Measurements from ENCODE around the gene CCL17. TPM values are rescaled to one million over a fixed set of nuclear protein-coding genes. Genes with fewer than 3 reads are reported as not detected.

The CCL17 gene
- total RNA-seq, 2 donors from 2014 or later, result not detected

DNA sequence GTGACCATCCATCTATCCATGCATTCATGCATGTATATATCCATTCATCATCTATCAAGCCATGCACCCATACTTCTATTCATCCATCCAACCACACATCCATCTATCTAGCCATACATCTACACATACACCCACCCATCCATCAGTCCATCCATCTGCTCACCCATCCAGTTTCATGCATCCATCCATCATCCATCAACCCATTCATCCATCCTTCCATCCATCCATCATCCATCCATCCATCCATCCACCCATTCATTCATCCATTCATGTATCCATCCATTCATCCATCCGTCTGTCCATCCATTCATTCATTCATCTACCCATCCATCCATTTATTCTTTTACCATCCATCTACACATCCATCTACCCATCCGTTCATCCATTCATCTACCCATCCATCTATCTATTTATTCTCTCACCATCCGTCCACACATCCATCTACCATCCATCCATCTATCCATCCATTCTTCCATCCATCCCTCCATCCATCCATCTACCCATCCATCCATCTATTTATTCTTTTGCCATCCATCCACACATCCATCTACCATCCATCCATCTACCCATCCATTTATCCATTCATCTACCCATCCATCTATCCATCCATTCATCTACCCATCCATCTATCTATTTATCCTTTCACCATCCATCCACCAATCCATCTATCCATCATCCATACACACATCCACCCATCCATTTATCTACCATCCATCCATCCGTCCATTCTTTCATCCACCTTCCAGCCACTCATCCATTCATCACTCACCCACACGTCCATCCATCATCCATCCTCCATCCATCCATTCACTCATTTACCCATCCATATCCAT lies 3.2 kb downstream of the CCL17 start:
- H3K27ac ChIP-seq, result no peak overlapping the region
- ATAC-seq, result no peak
- H3K4me1 ChIP-seq, result no peaks in the 10 kb centered on the region
- no peaks in the 10 kb centered on the region for H3K9me3 ChIP-seq
- WGBS, 2 donors, result 67 to 79% methylated on average over 5 of the region's 5 CpGs
- H3K27me3 ChIP-seq, result no peaks in the 10 kb centered on the region
- intact Hi-C loops (cut with DNase I), result no loop called here
- no peak overlapping the region for H3K4me3 ChIP-seq
- TF ChIP-seq, protein P1, sequence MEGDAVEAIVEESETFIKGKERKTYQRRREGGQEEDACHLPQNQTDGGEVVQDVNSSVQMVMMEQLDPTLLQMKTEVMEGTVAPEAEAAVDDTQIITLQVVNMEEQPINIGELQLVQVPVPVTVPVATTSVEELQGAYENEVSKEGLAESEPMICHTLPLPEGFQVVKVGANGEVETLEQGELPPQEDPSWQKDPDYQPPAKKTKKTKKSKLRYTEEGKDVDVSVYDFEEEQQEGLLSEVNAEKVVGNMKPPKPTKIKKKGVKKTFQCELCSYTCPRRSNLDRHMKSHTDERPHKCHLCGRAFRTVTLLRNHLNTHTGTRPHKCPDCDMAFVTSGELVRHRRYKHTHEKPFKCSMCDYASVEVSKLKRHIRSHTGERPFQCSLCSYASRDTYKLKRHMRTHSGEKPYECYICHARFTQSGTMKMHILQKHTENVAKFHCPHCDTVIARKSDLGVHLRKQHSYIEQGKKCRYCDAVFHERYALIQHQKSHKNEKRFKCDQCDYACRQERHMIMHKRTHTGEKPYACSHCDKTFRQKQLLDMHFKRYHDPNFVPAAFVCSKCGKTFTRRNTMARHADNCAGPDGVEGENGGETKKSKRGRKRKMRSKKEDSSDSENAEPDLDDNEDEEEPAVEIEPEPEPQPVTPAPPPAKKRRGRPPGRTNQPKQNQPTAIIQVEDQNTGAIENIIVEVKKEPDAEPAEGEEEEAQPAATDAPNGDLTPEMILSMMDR (IDR thresholded peaks at IDR 0.05), result no peak
- TF ChIP-seq POLR2A (IDR thresholded peaks at IDR 0.05), result no peak
- no peaks in the 10 kb centered on the region for H3K36me3 ChIP-seq (replicated peaks in 1 of 2; ENCODE audit: insufficient read depth in 1 of 2, low read depth in 2 of 2)
- no peak for DNase-seq

DNA sequence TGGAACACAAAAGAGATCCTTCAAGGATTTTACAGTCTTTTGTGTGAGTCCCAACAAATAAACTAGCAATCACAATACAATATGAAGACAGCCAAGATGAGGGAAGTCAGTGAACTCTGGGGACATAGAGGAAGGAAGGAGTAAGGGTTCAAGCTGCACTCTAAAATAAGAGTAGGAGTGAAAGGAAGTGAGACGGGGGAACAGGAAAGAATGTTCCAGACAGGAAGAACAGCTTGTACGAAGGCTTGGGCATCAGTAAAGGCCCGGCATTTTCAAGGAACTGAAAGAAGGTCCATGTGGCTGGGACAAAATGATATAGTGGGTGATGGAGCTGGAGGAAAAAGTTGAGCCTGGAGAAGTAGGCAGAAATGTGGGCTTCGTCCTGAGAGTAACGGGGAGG lies 4.5 kb downstream of the CCL17 start:
- H3K9me3 ChIP-seq, result no peaks in the 10 kb centered on the region
- ATAC-seq (no peak), DNase-seq (peak in 1 of 4 donors; percentile 27)
- no peaks in the 10 kb centered on the region for H3K4me1 ChIP-seq
- no peaks in the 10 kb centered on the region for H3K36me3 ChIP-seq (replicated peaks in 1 of 2; ENCODE audit: insufficient read depth in 1 of 2, low read depth in 2 of 2)
- H3K27me3 ChIP-seq, result no peaks in the 10 kb centered on the region
- WGBS, 2 donors, result 69 to 76% methylated on average over 5 of the region's 5 CpGs
- no peak overlapping the region for H3K27ac ChIP-seq
- intact Hi-C loops (cut with DNase I), result no loop called here
- H3K4me3 ChIP-seq, result no peak overlapping the region
- TF ChIP-seq, protein P1 (IDR thresholded peaks at IDR 0.05), result no peak
- no peak for TF ChIP-seq POLR2A (IDR thresholded peaks at IDR 0.05)

DNA sequence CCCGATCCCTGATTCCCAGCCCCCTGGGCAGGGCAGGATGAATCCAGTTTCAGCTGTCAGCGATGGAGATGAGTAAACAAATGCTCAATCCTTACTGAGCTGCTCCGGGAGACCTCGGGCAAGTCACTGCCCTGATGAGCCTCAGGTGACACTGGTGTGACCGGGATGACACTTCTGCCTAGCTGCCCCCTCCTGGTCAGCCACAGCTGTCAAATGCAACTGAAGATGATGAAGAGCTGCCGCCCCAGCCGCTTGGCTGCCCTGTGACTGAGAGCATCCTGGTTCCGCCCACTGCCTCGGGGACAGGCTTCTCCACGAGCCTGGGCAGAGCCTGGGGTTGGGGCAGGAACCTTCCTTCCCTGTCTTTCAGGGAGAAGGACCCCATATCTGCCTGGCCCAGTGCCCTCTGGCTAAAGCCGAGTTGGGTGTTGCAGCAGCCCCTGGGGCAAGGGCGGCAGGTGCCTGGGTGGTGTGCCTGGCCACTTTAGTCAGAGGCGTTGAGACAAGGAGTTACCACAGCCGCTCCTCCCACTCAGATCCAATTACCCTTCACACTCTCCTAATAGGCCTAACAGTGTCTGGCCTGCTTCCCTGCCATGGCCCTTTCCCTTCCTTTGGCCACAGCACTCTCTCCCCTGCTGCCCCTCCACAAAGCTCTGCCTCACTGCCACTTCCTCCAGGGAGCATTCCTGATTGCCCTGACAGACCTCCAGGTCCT lies 5.5 kb downstream of the CCL17 start:
- ATAC-seq (no peak), DNase-seq (no peak)
- TF ChIP-seq POLR2A (IDR thresholded peaks at IDR 0.05), result no peak
- no peak overlapping the region for H3K4me3 ChIP-seq
- no peaks in the 10 kb centered on the region for H3K36me3 ChIP-seq (replicated peaks in 1 of 2; ENCODE audit: insufficient read depth in 1 of 2, low read depth in 2 of 2)
- 59 to 62% methylated on average over 6 to 14 of the region's 14 CpGs for WGBS, 2 donors
- H3K27ac ChIP-seq, result no peak overlapping the region
- intact Hi-C loops (cut with DNase I), result no loop called here
- no peaks in the 10 kb centered on the region for H3K4me1 ChIP-seq
- H3K9me3 ChIP-seq, result no peaks in the 10 kb centered on the region
- no peaks in the 10 kb centered on the region for H3K27me3 ChIP-seq

DNA sequence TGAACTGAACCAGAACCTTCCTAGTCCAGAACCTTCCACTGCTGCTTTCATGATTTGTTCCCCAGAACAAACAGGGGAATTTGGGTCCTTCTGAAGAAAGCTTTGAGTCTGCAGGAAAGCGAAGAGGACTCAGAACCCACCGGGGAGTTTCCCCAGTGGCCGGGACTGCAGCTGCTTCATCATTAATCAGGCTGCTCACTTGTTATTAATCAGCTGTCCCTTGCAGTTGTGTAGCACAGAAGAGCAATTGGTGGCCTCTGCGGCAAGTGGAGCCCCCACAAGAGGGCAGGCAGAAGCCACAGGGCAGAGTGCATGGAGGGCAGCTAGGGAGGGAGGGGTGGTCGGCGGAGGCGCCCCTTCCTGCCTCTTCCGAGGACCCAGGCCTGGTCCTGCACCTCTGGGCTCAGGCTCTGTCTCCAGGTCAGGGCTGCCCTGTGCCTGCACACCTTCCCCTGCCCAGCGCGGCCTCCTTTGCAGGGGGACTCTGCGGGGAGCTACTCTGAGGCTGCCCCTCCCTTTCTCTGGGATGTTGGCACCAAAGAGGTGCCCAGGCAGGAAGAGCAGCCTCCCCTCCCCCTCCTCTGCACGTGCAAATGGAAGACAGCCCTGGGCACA lies 6.9 kb downstream of the CCL17 start:
- H3K4me3 ChIP-seq, result no peak overlapping the region
- no peaks in the 10 kb centered on the region for H3K9me3 ChIP-seq
- WGBS, 2 donors, result 45 to 58% methylated on average over 6 to 12 of the region's 12 CpGs
- H3K36me3 ChIP-seq (replicated peaks in 1 of 2; ENCODE audit: insufficient read depth in 1 of 2, low read depth in 2 of 2), result no peaks in the 10 kb centered on the region
- H3K27me3 ChIP-seq, result no peaks in the 10 kb centered on the region
- H3K27ac ChIP-seq, result no peak overlapping the region
- peaks cover under 1% of the 10 kb centered on the region for H3K4me1 ChIP-seq
- TF ChIP-seq, protein P1 (IDR thresholded peaks at IDR 0.05), result no peak
- no peak for TF ChIP-seq POLR2A (IDR thresholded peaks at IDR 0.05)
- intact Hi-C loops (cut with DNase I), result no loop called here
- DNase-seq (no peak), ATAC-seq (no peak)

DNA sequence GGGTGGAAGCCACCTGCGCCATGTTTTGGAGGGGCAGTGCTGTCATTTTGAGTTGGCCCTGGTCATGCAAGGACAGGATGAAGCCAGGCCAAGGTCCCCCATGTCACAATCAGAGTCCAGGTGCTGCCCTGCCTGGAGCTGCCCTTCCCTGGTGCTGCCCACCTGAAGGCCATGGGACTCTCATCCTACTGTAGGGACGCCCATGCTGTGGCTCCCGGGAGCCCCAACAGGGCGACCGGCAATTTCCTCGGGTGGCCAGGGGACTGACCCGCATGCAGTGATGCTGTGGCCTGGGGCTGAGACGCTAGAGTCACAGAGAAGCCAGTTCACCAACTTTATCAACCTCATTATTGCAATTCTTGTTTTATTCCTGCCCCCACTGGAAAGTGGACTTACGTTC lies 8.0 kb downstream of the CCL17 start:
- no peak overlapping the region for H3K4me3 ChIP-seq
- no peak overlapping the region for H3K27ac ChIP-seq
- DNase-seq, result no peak
- H3K4me1 ChIP-seq, result peaks cover 10% of the 10 kb centered on the region
- intact Hi-C loops (cut with DNase I), result no loop called here
- no peaks in the 10 kb centered on the region for H3K36me3 ChIP-seq (replicated peaks in 1 of 2; ENCODE audit: insufficient read depth in 1 of 2, low read depth in 2 of 2)
- ATAC-seq, result no peak
- no peak for TF ChIP-seq POLR2A (IDR thresholded peaks at IDR 0.05)
- TF ChIP-seq, protein P1 (IDR thresholded peaks at IDR 0.05), result no peak
- no peaks in the 10 kb centered on the region for H3K27me3 ChIP-seq
- no peaks in the 10 kb centered on the region for H3K9me3 ChIP-seq
- 78 to 84% methylated on average over 9 of the region's 9 CpGs for WGBS, 2 donors
